ENCODE results near the gene ATP2B3. TPM values are rescaled to one million over a fixed set of nuclear protein-coding genes. Genes with fewer than 3 reads are reported as not detected.

ATP2B3 gene
- total and polyA plus RNA-seq, 8 donors, result 0.03 to 0.12 (median 0.04) TPM; not detected in 2

DNA sequence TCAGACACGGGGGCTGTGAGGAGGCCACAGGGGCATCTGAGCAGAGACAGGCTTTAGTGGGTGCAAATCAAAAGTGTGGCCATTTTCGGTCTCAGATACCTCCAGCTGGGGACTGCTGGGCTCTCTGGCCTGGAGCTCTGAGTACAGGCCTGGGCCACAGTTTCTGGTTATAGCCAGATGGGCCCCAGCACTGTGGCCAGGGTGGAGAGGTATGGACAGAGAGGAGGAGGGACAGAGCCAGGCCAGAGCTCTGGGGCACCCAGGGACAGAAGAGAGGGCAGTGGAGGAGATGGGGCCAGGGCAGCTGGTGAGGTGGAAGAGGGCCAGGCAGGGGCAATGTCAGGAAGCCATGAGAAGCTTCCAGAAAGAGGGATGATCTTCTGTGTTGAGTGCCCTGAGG is 61.4 kb downstream of the ATP2B3 start:
- H3K4me3 ChIP-seq, result no peak overlapping the region
- FAIRE-seq (no peak), ATAC-seq (no peak), DNase-seq (no peak)
- H3K36me3 ChIP-seq, result no peaks in the 10 kb centered on the region
- no peaks in the 10 kb centered on the region for H3K4me1 ChIP-seq
- TF ChIP-seq, protein P1, sequence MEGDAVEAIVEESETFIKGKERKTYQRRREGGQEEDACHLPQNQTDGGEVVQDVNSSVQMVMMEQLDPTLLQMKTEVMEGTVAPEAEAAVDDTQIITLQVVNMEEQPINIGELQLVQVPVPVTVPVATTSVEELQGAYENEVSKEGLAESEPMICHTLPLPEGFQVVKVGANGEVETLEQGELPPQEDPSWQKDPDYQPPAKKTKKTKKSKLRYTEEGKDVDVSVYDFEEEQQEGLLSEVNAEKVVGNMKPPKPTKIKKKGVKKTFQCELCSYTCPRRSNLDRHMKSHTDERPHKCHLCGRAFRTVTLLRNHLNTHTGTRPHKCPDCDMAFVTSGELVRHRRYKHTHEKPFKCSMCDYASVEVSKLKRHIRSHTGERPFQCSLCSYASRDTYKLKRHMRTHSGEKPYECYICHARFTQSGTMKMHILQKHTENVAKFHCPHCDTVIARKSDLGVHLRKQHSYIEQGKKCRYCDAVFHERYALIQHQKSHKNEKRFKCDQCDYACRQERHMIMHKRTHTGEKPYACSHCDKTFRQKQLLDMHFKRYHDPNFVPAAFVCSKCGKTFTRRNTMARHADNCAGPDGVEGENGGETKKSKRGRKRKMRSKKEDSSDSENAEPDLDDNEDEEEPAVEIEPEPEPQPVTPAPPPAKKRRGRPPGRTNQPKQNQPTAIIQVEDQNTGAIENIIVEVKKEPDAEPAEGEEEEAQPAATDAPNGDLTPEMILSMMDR (IDR thresholded peaks at IDR 0.05), result no peak
- H3K27ac ChIP-seq, result no peak overlapping the region
- H3K27me3 ChIP-seq, result peaks cover 0 to 12% (median 0%) of the 10 kb centered on the region in 4 donors
- WGBS, 2 donors, result 67 to 80% methylated on average over 2 of the region's 2 CpGs
- H3K9me3 ChIP-seq, result no peaks in the 10 kb centered on the region
- intact Hi-C loops (cut with DNase I), result no loop called here

DNA sequence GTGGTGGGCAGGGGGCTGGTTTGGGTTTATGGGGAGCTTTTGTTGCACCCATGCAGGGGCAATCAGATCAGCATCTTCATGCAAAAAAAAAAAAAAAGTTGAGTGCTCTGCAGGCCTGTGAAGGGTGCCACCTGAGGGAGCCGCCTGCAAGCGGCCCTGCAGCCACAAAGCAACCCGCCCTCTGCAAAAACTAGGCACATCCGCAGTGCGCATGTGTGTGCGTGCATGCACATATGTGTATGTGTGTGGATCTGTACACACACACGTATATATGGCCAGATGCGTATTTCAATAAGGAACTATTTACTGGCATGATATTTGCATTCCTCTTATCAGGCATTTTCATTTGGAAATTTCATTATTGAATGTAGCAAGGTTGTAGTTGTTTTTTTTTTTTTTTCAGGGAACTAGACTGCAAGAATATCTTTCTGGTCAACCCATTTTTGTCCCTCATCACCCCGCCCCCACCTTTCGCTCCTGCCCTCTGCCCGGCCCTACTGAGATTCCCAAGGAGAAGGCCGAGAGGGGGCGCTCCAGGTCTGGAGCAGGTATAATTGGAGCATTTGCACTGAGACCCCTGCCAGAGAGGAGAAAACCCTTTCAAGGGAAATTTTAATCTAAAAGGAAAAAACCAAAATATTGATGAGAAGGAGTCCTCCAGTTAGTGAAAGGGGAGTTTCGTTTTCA is 63.4 kb downstream of the ATP2B3 start:
- Histone ChIP-seq H3K4me3 (no peak overlapping the region), H3K36me3 (no peaks in the 10 kb centered on the region), H3K27me3 (peaks cover 0 to 8% (median 0%) of the 10 kb centered on the region in 4 donors), H3K9me3 (no peaks in the 10 kb centered on the region), H3K4me1 (no peaks in the 10 kb centered on the region), H3K27ac (no peak overlapping the region)
- no peak for DNase-seq
- no peak for FAIRE-seq
- 59 to 66% methylated on average over 14 of the region's 14 CpGs for WGBS, 2 donors
- ATAC-seq, result no peak
- TF ChIP-seq, protein P1 (IDR thresholded peaks at IDR 0.05), result no peak
- intact Hi-C loops (cut with DNase I), result no loop called here

DNA sequence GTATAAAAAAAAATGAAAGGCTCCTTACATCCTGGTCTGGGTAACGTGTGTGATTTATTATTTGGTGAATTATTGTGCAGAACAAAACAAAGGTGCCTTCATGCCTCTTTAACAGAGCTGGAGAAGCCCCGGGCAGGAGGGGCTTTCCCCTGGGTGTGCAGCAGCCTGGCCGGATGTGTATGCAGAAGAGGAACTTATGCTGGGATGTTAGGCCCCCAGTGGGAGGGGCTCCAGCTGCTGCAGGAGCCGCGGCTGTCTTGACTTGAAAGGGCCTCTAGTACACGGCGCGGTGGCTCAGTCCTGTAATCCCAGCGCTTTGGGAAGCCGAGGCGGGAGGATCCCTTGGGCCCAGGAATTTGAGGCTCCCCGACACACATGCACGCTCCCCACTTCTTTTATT is 65.5 kb downstream of the ATP2B3 start:
- 27 to 48% methylated on average over 13 of the region's 13 CpGs for WGBS, 2 donors
- DNase-seq, result peak in 1 of 6 donors; percentile 34
- Histone ChIP-seq H3K9me3 (no peaks in the 10 kb centered on the region), H3K27ac (no peak overlapping the region), H3K27me3 (peaks cover 0 to 8% (median 0%) of the 10 kb centered on the region in 4 donors), H3K4me1 (no peaks in the 10 kb centered on the region), H3K4me3 (no peak overlapping the region), H3K36me3 (no peaks in the 10 kb centered on the region)
- intact Hi-C loops (cut with DNase I), result no loop called here
- FAIRE-seq, result no peak
- TF ChIP-seq, protein P1 (IDR thresholded peaks at IDR 0.05), result no peak
- peak in 3 of 4 donors; percentile 50 to 77 (median 68) for ATAC-seq

DNA sequence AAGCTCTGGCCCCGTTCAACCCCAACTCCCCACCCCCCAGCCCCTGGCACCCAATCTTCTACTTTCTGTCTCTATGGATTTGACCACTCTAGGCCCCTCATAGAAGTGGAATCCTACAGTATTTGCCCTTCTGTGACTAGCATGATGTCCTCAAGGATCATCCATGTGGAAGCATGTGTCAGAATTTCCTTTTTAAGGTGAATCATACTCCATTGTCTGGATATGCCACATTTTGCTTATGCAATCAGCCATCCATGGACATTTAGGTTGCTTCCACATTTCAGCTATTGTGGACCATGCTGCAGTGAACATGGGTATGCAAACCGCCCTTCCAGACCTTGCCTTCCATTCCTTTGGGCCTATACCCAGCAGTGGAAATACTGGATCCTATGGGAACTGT is 66.0 kb downstream of the ATP2B3 start:
- DNase-seq (no peak), FAIRE-seq (no peak), ATAC-seq (no peak)
- H3K4me1 ChIP-seq, result no peaks in the 10 kb centered on the region
- TF ChIP-seq, protein P1 (IDR thresholded peaks at IDR 0.05), result no peak
- no peak overlapping the region for H3K27ac ChIP-seq
- H3K9me3 ChIP-seq, result no peaks in the 10 kb centered on the region
- H3K27me3 ChIP-seq, result peaks cover 0 to 8% (median 0%) of the 10 kb centered on the region in 4 donors
- no peak overlapping the region for H3K4me3 ChIP-seq
- intact Hi-C loops (cut with DNase I), result no loop called here
- no peaks in the 10 kb centered on the region for H3K36me3 ChIP-seq
- whole genome bisulfite sequencing, 2 donors, result 60 to 61% methylated on average over 2 of the region's 2 CpGs

DNA sequence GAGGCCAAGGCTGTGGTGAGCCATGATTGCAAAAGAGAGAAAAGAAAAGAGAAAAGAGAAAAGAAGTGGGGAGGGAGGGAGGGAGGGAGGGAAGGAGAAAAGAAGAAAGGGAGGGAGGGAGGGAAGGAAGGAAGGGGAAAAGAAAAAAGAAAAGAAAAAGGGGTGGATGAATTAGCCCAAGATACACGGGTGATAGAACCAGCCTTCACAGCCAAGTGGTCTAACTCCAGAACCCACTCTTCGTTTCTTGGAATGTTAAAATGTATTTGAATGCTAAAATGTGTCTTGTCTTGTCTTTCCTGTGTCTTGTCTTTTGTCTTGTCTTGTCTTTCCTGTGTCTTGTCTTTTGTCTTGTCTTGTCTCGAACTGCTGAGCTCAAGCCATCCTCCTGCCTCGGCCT is 68.4 kb downstream of the ATP2B3 start:
- no peak for FAIRE-seq
- Histone ChIP-seq H3K4me1 (no peaks in the 10 kb centered on the region), H3K4me3 (no peak overlapping the region), H3K9me3 (no peaks in the 10 kb centered on the region), H3K27ac (no peak overlapping the region), H3K27me3 (peaks cover 0 to 8% (median 0%) of the 10 kb centered on the region in 4 donors), H3K36me3 (no peaks in the 10 kb centered on the region)
- intact Hi-C loops (cut with DNase I), result no loop called here
- WGBS, 2 donors, result 72 to 89% methylated on average over 4 of the region's 4 CpGs
- no peak for ATAC-seq
- TF ChIP-seq, protein P1 (IDR thresholded peaks at IDR 0.05), result no peak
- DNase-seq, result no peak
